HG03342 (cell line): Measurements from ENCODE around the gene SLC51B.
A peak's percentile ranks its signal among the peaks of the same experiment; 100 is the strongest.
"Not testable (repeated sequence)": the region's sequence is repeated elsewhere in the genome, so short reads cannot be mapped to it uniquely, and the experiment has no call there.

Experiments
- ATAC-seq: cut with Tn5 transposase; IDR thresholded peaks from one replicate; pipeline ENCODE4 v1.9.1; 2021; ENCODE audit warnings: mild to moderate bottlenecking, moderate library complexity; ENCODE audit not compliant: unreplicated experiment

The SLC51B gene

GRCh38 chr15:65040461-65040860 is 4.7 kb upstream of the SLC51B start:
- no peak for ATAC-seq

GRCh38 chr15:65041787-65042186 is 3.4 kb upstream of the SLC51B start:
- no peak for ATAC-seq

GRCh38 chr15:65042776-65043327 is 2.3 kb upstream of the SLC51B start:
- ATAC-seq: no peak

GRCh38 chr15:65044218-65044617 is 969 bp upstream of the SLC51B start:
- ATAC-seq: not testable (repeated sequence)

GRCh38 chr15:65048241-65048640 is 3.1 kb downstream of the SLC51B start:
- ATAC-seq: no peak

- peak; percentile 94 for ATAC-seq
Observed at GRCh38 chr15:65049418-65049840, 4.2 kb downstream of the SLC51B start.

GRCh38 chr15:65050270-65050669 is 5.1 kb downstream of the SLC51B start:
- ATAC-seq: no peak

GRCh38 chr15:65051266-65051665 is 6.1 kb downstream of the SLC51B start:
- no peak for ATAC-seq

GRCh38 chr15:65052956-65053355 is 7.8 kb downstream of the SLC51B start:
- ATAC-seq: no peak

- ATAC-seq: no peak
Observed at GRCh38 chr15:65054333-65055200, 9.4 kb downstream of the SLC51B start.

GRCh38 chr15:65055201-65055870 is 10.1 kb downstream of the SLC51B start:
- ATAC-seq: no peak

- ATAC-seq: no peak
Observed at GRCh38 chr15:65056106-65056505, 10.9 kb downstream of the SLC51B start.

- no peak for ATAC-seq
Observed at GRCh38 chr15:65056868-65057548, 11.8 kb downstream of the SLC51B start.

- ATAC-seq: no peak
Observed at GRCh38 chr15:65057549-65057940, 12.4 kb downstream of the SLC51B start.

GRCh38 chr15:65058394-65059368 is 13.5 kb downstream of the SLC51B start:
- ATAC-seq: no peak

- no peak for ATAC-seq
Observed at GRCh38 chr15:65059369-65059750, 14.2 kb downstream of the SLC51B start.

GRCh38 chr15:65059931-65060596 is 14.9 kb downstream of the SLC51B start:
- ATAC-seq: no peak

GRCh38 chr15:65060641-65061397 is 15.6 kb downstream of the SLC51B start:
- no peak for ATAC-seq

GRCh38 chr15:65062061-65062460 is 16.9 kb downstream of the SLC51B start:
- ATAC-seq: no peak
